Activated CD4-positive, alpha-beta T cell treated with anti-CD3 and anti-CD28 coated beads, Interleukin-2, amount 50 U/mL, for 16 hours (primary cell): ENCODE results near the gene DPYSL5.

Experiments used
- DNase-seq: peaks from one replicate; pipeline ENCODE4 v3.0.0-alpha.2; 2020

DPYSL5 gene

GRCh38 chr2:26969077-26969844 lies 121.3 kb downstream of the DPYSL5 start:
- DNase-seq = no peak

- peak; percentile 72 for DNase-seq
These were observed 122.5 kb downstream of the DPYSL5 start, which contains the start of gene MAPRE3 for GRCh38 chr2:26970244-26970927. Gene MAPRE3, plus strand, starts transcription at chr2:26970637. Its CDS starts 51,582 bp downstream, at chr2:27022219.

GRCh38 chr2:26970928-26971627 lies 123.1 kb downstream of the DPYSL5 start:
- DNase-seq = no peak

- DNase-seq = no peak
These were observed 124.2 kb downstream of the DPYSL5 start for GRCh38 chr2:26971911-26972786.

- DNase-seq = no peak
These were observed 126.4 kb downstream of the DPYSL5 start for GRCh38 chr2:26974352-26974751.

GRCh38 chr2:26975102-26975501 lies 127.2 kb downstream of the DPYSL5 start:
- DNase-seq = no peak

DNA sequence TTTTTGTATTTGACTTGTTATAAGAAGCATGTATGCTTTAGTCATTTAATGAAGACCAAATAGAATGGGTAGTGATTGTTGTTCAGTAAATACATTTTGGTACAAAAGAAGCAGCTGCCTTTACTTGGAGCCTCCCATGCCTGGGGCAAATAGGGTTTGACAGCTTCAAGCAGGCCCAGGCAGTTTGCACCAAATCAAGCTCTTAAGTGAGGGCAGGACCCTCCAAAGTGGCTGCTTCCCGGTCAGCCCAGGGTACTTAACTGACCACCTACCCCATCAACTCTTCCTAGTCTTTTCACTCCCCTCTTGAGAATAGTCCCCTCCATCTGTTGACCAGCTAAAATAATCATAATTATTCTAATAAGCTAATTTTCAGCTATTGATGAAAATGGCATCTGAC lies 127.7 kb downstream of the DPYSL5 start:
- no peak for DNase-seq

GRCh38 chr2:26976237-26976636 lies 128.3 kb downstream of the DPYSL5 start:
- no peak for DNase-seq

GRCh38 chr2:26977012-26977411 lies 129.1 kb downstream of the DPYSL5 start:
- DNase-seq = no peak

- no peak for DNase-seq
These were observed 130.2 kb downstream of the DPYSL5 start for GRCh38 chr2:26978061-26978596.

- DNase-seq = no peak
These were observed 131.8 kb downstream of the DPYSL5 start for GRCh38 chr2:26979741-26980140.

GRCh38 chr2:26980971-26981370 lies 133.0 kb downstream of the DPYSL5 start:
- DNase-seq = no peak

GRCh38 chr2:26982102-26982742 lies 134.3 kb downstream of the DPYSL5 start:
- DNase-seq = no peak

DNA sequence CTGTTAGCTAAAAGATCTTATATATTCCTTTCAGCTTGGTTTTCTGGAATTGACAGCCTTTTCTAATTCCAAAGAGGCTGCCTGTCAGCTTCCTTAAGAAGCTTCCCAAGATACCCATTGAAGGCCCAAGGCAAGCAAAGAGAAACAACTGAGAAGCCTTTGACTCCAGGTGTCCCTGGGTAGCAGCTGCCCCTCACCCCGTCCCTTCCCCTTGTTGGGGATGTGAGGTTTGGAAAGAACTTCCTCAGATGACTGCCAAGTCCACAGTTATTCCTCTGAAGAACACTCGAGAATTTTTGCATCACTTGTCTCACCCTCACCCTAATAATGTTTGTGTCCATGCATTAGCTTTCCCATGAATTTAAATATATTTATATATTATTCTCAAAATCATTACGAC lies 135.8 kb downstream of the DPYSL5 start:
- DNase-seq = no peak

DNA sequence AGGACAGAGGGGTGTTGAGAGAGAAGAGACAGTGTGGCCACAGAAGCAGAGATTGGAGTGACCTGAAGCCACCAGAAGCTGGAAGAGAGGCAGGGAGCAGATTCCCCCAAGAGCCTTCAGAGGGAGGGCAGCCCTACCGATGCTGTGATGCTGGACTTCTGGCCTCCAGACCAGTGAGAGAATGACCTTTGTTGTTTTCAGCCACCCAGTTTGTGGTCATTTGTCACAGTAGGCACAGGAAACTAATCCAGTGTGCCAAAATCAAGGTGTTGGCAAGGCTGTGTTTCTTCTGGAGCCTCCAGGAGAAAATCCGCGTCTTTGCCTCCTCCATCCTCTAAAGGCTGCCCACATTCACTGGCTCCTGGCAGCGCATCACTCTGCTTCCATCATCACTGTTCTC lies 137.9 kb downstream of the DPYSL5 start:
- DNase-seq = no peak

- no peak for DNase-seq
These were observed 138.6 kb downstream of the DPYSL5 start for GRCh38 chr2:26986576-26986975.

- no peak for DNase-seq
These were observed 140.3 kb downstream of the DPYSL5 start for GRCh38 chr2:26988058-26988860.

GRCh38 chr2:26989156-26989555 lies 141.2 kb downstream of the DPYSL5 start:
- DNase-seq = no peak

- DNase-seq = no peak
These were observed 143.8 kb downstream of the DPYSL5 start for GRCh38 chr2:26991717-26992116.

- DNase-seq = no peak
These were observed 145.8 kb downstream of the DPYSL5 start for GRCh38 chr2:26993768-26994167.

DNA sequence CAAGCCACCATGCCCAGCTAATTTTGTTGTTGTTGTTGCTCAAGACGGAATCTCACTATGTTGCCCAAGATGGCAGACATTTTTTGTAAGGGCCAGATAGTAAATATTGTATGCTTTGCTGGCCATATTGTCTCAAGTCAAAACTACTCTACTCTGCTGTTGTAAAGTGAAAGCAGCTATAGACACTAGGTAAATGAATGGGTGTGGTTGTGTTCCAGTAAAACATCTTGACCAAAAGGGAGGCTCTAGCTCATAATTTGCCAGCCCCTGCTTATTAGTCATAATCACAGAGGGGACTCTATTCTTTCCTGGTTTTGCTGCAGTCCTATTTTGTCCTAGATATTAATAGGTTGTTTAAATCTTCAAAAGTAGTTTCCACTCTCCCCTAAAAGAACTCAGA lies 147.1 kb downstream of the DPYSL5 start:
- no peak for DNase-seq
